ENCODE results near the gene FBXO11.

DNA sequence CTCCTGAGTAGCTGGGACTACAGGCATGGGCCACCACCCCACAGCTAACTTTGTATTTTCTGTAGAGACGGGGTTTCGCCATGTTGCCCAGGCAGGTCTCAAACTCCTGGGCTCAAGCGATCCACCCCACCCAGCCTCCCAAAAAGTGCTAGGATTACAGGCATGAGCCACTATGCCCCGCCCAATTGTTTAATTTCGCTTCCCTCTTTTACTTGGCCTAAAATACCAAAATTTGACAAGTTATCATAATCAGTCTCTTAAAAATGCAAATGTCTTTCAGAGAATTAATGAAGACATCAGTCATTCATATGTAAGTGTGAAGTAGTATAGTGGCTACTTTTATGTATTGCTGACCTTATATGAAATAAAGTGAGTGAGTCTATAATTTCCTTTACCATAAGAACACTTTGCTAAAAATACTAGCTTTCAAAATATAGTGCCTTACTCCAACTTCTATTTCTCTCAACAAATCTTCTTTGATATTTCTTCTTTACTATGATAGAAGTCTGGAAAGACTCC is 9.8 kb downstream of the FBXO11 start:
- TF ChIP-seq, protein P1, sequence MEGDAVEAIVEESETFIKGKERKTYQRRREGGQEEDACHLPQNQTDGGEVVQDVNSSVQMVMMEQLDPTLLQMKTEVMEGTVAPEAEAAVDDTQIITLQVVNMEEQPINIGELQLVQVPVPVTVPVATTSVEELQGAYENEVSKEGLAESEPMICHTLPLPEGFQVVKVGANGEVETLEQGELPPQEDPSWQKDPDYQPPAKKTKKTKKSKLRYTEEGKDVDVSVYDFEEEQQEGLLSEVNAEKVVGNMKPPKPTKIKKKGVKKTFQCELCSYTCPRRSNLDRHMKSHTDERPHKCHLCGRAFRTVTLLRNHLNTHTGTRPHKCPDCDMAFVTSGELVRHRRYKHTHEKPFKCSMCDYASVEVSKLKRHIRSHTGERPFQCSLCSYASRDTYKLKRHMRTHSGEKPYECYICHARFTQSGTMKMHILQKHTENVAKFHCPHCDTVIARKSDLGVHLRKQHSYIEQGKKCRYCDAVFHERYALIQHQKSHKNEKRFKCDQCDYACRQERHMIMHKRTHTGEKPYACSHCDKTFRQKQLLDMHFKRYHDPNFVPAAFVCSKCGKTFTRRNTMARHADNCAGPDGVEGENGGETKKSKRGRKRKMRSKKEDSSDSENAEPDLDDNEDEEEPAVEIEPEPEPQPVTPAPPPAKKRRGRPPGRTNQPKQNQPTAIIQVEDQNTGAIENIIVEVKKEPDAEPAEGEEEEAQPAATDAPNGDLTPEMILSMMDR (IDR thresholded peaks at IDR 0.05) = no peak
- no peak for TF ChIP-seq POLR2AphosphoS5 (IDR thresholded peaks at IDR 0.05; ENCODE audit: low read depth, low read length)
